GM12874 (cell line): ENCODE measurements around the gene FTCDNL1.

ENCODE experiments used
- CTCF ChIP-seq: IDR thresholded peaks from 2 replicates; pipeline ENCODE4 v1.5.1; 2011; ENCODE audit warnings: low read depth, mild to moderate bottlenecking, control low read depth, low read length, moderate library complexity; ENCODE audit not compliant: insufficient read depth

FTCDNL1 gene

DNA sequence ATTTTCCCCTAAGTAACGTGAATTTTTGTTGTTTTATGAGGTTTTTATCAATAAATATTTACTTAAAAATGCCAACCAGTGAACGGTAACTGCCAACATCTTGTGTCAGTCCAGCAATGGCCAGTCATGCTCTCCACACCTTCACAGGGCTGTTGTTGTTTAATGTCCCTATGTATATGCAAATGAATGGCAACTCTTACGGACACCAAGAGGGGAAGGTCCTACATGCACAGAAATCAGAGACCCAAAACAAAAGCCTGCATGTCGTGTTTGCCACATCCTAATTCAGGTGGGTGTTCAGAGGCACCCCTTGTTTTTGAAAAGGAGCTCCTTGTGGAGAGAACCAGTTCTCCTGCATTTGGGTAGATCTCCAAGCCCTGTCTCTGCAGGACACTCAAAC is 4.8 kb upstream of the FTCDNL1 start:
- no peak for TF ChIP-seq CTCF

DNA sequence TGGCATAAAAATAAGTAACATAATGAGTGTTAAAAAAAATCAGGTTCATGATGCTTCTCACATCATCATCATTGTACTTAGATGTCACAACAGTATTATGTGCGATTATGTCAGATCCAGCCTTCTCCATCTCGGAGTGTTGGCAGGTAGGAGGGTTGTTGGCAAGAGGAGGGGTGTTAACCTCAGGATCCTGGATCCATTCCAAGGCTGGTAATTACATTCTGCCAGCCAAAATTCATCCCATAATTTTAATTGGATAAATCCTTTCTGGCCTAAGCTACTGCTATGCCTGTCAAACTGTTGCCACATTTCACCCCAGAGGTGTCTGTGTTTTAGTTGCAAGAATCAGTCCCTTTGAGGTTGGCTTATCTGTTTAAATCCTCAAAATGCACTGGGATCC is 891 bp upstream of the FTCDNL1 start:
- no peak for TF ChIP-seq CTCF

DNA sequence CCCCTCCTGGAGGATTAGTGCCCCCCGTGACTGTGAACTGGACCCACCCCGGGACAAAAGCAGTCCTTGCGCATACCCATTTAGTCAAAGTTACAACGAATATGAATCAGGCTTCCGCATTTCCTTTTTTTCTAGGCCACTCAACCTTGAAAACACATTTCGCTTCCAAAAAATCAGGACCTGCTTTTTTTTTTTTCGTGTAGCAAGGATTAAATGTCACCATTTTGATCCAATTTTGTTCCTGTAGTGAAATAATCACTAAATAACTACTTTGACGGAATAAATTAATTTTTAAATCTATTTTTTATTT is 464 bp upstream of the FTCDNL1 start:
- TF ChIP-seq CTCF: no peak

DNA sequence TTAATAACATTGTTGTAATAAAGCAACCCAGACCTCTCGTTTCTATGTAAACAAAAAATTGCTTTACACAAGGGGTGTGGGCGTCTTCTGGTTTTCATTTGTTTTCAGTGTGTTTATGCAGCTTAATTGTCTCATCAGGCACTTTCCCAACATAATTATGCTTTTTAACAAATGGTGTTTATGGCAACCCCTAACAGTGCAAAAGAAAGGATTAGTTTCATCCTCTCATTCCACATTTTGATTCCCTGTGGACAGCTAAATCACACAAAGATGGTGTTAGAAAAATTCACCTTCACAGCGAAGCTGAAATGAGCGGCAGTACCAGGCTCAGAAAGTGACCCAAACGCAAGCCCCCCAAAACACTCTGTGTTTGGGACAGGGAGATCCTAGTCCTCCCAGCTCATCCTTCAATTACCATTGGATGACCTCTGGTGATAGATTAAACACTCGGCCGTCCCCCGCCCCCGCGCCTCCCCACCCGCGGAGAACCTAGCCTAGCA is 724 bp downstream of the FTCDNL1 start:
- no peak for TF ChIP-seq CTCF

- no peak for TF ChIP-seq CTCF
These were observed 2.4 kb downstream of the FTCDNL1 start for GRCh38 chr2:199848389-199849130.

GRCh38 chr2:199847181-199847864 is 3.7 kb downstream of the FTCDNL1 start:
- no peak for TF ChIP-seq CTCF

DNA sequence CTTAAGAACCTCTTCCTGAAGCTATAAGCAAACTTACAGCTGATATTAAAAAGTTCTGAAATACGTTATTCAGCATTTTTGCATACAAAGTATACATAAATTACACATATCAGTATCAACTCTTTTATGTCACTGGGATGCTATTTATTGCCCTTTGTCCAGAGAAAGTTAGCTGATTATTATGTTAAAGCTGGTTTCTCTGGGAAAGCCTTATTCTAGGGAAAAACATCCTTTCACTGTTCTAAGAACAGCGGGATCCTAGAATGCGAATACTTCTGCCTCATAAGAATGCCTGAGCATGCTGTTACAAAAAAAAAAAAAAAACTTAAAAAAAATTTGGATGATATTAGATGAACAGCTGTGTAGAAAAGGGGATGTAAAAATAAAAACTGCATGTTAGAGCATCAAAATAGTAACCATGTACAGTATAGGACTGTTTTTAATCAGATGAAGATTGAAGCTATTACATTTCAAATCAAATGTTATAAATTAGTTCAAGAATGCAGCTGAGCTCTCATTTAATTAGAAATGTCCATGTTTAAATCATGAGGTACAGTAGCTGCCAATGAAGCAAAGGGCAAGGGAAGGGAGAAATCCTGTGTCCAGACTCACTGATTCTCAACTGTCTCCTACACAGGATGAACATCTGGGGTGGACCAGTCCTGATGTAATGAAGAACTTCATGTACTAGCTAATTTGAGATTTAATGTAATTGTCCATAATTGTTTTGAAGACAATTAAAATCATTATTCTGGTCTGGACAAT is 8.2 kb downstream of the FTCDNL1 start:
- no peak for TF ChIP-seq CTCF
